Upper lobe of left lung (tissue), 4 donors: ENCODE measurements around the gene GAK.

Source experiments
- EP300 ChIP-seq, 4 donors: sonication (generic); formaldehyde crosslinking; IDR thresholded peaks; one replicate each; pipeline ENCODE4 v1.5.1; 2017; ENCODE audit warnings: antibody characterized with exemption in 4 of 4, control low read depth in 2 of 4
- POLR2A ChIP-seq, 4 donors: fragments of 450-650 bp; IDR thresholded peaks; one replicate each; pipeline ENCODE4 v1.5.1; 2016 to 2017; ENCODE audit warnings: antibody characterized with exemption in 4 of 4, mild to moderate bottlenecking in 2 of 4
- TF ChIP-seq, protein P1 (sequence below), 6 experiments: fragments of 450-650 bp in 4 of 6; fragments of 200-600 bp in 2 of 6; sonication (generic) in 2 of 6; IDR thresholded peaks; one replicate each; pipeline ENCODE4 v1.5.1; 2016 to 2019; ENCODE audit warnings: antibody characterized with exemption in 6 of 6

DNA sequence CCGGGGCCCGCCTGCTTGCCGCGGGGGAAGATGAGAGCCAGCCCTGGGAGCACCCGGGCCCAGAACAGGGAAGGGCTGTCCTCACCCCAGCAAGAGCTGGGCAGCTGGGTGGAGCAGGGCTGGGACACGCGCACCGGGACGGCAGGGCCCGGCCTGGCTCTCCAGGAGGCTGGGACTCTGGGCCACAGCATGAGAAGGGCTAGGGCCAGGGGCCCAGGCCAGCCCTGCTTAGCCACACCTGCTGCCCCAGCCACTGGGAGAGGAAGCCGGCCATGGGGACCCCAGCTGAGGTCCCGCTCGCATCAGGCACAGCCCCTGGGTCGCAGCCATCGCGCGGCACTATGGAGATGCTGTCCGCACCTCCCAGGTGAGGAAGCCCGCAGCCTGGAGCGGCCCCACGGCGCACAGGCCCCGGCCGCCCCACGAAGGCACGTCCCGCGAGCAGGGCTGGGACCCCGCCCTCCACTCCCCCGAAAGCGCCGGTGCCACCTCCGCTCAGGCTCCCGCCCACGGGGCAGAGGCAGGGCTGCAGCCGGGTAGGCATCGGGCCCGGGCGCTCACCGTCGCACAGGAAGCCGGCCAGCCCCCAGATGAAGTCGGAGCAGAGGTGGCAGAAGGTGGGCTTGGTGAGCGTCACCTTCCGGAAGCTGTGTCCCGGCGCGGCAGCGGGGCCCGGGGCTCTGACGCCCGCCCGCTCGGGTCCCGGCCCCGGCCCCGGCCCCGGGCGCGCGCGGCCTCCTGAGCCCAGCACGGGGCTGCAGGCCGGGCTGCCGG lies 40.7 kb upstream of the GAK start:
- TF ChIP-seq, protein P1, sequence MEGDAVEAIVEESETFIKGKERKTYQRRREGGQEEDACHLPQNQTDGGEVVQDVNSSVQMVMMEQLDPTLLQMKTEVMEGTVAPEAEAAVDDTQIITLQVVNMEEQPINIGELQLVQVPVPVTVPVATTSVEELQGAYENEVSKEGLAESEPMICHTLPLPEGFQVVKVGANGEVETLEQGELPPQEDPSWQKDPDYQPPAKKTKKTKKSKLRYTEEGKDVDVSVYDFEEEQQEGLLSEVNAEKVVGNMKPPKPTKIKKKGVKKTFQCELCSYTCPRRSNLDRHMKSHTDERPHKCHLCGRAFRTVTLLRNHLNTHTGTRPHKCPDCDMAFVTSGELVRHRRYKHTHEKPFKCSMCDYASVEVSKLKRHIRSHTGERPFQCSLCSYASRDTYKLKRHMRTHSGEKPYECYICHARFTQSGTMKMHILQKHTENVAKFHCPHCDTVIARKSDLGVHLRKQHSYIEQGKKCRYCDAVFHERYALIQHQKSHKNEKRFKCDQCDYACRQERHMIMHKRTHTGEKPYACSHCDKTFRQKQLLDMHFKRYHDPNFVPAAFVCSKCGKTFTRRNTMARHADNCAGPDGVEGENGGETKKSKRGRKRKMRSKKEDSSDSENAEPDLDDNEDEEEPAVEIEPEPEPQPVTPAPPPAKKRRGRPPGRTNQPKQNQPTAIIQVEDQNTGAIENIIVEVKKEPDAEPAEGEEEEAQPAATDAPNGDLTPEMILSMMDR (IDR thresholded peaks at IDR 0.05): no peak
- TF ChIP-seq POLR2A (IDR thresholded peaks at IDR 0.05) (no peak), EP300 (IDR thresholded peaks at IDR 0.05) (no peak)
